ENCODE results near the gene PADI2. TPM values are rescaled to one million over a fixed set of nuclear protein-coding genes. Genes with fewer than 3 reads are reported as not detected.

PADI2 gene
- 111 TPM for polyA plus RNA-seq (ENCODE audit: insufficient read length)

GRCh38 chr1:17119076-17119772 is at the start of gene PADI2:
Gene PADI2 (minus strand): TSS chr1:17119451. CDS start chr1:17119371, 80 bp downstream.
- DNase-seq (ENCODE audit: low read depth) = no peak

GRCh38 chr1:17168091-17168876 is 49.0 kb upstream of the PADI2 start:
- no peak for DNase-seq (ENCODE audit: low read depth)

GRCh38 chr1:17167786-17168090 is 48.5 kb upstream of the PADI2 start:
- no peak for DNase-seq (ENCODE audit: low read depth)

- DNase-seq (ENCODE audit: low read depth) = no peak
Observed at GRCh38 chr1:17167041-17167785, 48.0 kb upstream of the PADI2 start.

GRCh38 chr1:17165823-17166222 is 46.6 kb upstream of the PADI2 start:
- no peak for DNase-seq (ENCODE audit: low read depth)

GRCh38 chr1:17163789-17164666 is 44.8 kb upstream of the PADI2 start:
- no peak for DNase-seq (ENCODE audit: low read depth)

- DNase-seq (ENCODE audit: low read depth) = no peak
Observed at GRCh38 chr1:17163371-17163770, 44.1 kb upstream of the PADI2 start.

- DNase-seq (ENCODE audit: low read depth) = no peak
Observed at GRCh38 chr1:17162941-17163340, 43.7 kb upstream of the PADI2 start.

- DNase-seq (ENCODE audit: low read depth) = no peak
Observed at GRCh38 chr1:17161926-17162800, 42.9 kb upstream of the PADI2 start.

- no peak for DNase-seq (ENCODE audit: low read depth)
Observed at GRCh38 chr1:17161137-17161740, 42.0 kb upstream of the PADI2 start.

- no peak for DNase-seq (ENCODE audit: low read depth)
Observed at GRCh38 chr1:17158961-17159360, 39.7 kb upstream of the PADI2 start.

- DNase-seq (ENCODE audit: low read depth) = no peak
Observed at GRCh38 chr1:17156108-17156507, 36.9 kb upstream of the PADI2 start.

GRCh38 chr1:17155257-17155920 is 36.1 kb upstream of the PADI2 start:
- no peak for DNase-seq (ENCODE audit: low read depth)

GRCh38 chr1:17149771-17150170 is 30.5 kb upstream of the PADI2 start:
- no peak for DNase-seq (ENCODE audit: low read depth)

GRCh38 chr1:17148950-17149608 is 29.8 kb upstream of the PADI2 start:
- DNase-seq (ENCODE audit: low read depth) = no peak

GRCh38 chr1:17145648-17146047 is 26.4 kb upstream of the PADI2 start:
- DNase-seq (ENCODE audit: low read depth) = no peak

GRCh38 chr1:17143760-17144159 is 24.5 kb upstream of the PADI2 start:
- DNase-seq (ENCODE audit: low read depth) = no peak

GRCh38 chr1:17141441-17142197 is 22.4 kb upstream of the PADI2 start:
- DNase-seq (ENCODE audit: low read depth) = no peak
